GM03348 (cell line): ENCODE measurements around the gene SNAPC4.

Source experiments
- DNase-seq: peaks from one replicate; pipeline ENCODE4 v3.0.0; 2012; ENCODE audit warnings: low spot score

The SNAPC4 gene

DNA sequence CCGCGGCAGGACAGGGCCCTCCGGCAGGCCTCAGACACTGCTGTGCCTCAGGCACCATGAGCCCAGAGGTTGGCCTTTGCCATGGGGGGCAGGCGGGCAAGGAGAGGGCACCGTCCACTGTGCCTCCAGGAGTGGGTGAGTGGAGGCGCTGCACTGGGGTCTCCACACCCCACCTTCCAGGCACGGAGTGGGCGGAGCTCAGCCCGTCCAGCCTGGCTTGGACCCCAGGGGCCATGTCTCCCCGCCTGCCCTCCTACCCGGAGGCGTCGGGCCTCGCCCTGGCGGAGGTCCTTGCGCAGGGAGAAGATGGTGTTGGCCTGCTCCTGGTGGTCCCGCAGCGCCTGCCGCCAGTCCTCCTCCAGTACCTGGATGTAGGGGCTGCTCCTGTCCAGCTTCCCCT is 29.9 kb downstream of the SNAPC4 start:
- DNase-seq = no peak

DNA sequence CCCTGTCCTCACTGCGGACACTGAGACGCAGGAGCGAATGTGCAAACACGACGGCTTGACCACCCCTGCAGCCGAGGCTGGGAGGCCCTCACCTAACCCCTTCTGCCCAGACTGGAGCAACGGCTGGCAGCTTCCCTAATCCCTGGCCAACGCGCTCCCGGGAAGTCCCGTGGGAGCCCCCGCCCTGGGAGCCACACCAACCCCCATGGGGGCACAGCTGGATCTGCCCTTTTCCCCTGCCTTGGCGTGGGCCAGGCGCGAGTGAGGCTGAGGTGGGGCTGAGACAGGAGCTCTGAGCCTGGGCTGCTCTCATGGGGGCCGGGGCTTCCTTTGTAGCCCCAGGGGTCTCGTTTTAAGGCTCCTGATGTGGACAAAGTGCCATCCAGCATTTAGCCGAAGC is 31.8 kb downstream of the SNAPC4 start:
- no peak for DNase-seq

DNA sequence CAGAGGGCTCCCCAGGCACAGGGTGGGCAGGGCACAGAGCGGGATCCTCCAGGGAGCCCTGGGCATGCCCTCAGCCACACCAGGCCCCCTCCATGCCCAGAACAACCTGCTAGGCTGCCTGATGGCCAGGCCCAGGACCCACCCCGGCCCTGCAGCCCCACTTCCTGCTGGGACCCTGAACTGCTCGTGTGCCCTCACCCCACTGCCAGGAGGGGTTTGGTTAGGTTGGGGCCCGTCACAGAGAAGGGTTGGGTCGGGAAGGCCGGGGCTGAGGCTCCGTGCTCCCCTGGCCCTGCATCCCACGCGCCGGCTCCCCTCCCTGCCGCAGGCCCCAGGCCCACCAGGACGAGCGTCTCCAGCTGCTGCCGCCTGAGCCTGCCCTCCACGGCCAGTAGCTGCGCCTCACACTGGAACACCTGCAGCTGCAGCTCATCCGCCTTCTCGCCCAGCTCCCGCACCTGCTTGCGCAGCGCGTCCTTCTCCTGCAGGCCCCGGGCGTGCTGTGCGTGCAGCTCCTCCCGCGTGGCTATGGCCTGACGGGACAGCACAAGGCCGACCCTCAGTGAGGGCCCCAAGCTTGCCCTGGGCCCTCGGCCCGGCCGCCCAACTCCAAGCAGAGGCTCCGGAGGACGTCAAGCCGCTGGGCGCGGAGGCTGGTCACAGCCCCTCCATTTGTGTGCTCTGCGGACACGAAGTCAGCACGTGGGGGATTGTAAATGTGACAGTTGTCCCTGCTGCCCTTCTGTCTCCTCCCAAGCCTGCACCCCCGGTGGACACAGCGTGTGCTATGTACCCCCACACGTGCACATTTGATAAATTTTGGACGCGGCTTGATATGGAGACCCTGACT is 32.4 kb downstream of the SNAPC4 start:
- no peak for DNase-seq

DNA sequence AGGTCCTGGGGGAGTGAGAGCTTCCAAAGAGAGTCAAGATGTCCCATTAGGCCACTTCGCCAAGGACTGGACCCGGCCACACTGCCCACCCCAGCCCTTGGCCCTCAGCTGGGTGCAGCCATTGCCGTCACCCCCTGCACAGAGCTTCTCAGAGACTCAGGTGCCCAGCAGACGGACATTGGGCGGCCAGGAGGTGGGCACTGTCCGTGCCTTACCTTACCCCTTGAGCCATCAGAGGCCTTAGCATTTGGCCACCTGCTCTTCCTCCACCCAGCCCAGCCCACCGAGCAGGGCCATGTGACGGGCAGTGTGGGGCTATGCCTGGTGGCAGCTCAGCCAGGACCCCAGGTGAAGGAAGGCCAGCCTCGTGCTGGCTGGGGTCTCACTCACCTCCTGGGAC is 33.1 kb downstream of the SNAPC4 start:
- DNase-seq = no peak

DNA sequence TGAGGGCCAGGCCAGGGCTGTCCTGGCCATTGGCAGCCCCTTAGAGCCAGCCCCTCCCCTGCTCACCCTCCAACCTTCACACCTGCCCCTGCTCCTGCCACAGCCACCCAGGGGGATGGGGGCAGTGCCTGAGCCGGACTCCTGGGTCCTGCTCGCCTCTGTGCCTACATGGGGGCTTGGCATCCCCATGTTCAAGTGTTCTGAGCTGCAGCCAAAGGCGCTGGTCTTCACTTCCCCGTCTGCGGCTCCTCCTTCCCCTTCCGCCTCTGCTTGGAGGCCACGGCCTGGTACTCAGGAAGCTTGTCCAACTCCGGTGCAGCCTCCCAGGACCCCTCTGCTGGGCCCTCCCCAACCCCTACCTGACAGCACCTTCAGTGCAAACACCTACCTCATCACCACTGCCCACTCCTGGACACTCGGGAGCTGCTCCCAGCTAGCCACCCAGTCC is 34.2 kb downstream of the SNAPC4 start:
- DNase-seq = no peak

DNA sequence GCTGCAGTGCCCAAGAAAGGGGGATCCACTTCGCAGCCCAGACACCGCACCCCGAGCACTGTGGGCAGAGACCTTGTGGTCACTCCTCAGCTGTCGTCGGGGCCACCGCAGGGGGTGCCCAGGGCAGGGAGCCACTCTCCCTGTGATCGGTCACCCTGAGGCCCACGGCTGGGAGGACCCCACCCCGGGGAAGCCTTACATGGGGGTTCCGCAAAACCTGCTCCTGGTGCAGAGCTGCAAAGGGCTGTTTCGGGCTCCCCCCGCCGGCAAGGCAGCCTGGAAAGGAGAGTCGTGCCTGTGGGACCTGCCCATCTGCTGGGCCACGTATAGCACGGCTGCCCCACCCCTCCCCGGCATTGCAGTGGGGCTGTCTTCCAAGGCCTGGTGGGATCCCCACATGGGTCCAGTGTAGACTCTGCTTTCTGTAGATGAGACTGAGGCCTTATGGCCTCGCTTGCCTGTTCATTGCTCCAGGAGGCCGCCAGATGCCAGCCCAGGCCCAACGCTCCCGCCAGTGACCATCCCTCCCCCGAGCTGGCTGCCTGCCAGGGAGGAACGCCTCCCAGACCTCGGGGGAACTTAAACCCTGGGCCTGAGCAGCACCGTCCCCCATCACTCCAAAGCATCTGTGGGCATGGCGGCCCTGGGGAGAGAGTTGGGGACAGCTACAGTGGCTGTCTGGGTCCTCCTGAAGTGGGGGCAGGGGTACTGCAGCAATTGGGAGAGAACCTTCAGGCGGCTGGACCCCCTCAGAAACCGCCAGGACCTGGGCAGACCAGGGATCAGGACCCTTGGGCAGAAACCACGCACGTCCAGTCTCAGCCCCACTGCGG is 34.8 kb downstream of the SNAPC4 start:
- DNase-seq = no peak

DNA sequence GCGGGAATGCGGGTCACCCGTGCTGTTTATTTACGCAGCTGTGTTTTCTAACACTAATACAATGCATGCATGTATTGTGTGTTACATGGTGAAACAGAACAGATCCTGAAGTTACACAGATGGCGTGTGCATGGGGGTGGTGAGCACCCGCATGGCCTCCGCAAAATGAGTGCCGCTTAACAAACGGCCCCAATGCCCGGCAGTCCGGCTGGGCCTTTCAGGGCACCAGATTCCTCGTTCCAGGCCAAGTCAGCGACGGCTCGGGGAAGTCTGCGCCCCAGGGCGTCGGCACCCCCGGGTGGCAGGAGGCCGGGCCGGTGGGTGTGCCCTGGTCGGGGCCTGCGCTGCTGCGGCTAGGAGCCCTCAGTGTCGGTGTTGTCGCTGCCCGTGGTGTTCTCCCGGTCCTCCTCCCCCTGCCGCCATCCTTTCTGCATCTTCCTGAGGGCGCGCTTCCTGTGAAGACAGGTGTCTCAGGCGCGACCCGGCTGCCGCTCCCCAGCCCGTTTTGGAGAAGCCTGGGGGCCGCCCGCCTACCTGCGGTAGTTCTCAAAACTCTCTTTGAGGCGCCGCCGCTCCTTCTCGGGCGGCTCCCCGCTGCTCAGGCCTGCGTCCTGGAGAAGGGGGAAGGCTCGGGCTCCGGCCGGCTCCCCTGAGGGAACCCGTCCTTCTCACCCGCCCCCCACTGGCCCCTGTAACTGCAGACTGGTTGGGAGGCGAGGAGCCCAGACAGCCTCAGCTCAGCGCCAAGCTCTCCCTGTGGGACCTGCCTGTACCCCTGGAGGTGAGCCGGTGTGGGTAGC is 35.8 kb downstream of the SNAPC4 start:
- DNase-seq = no peak

DNA sequence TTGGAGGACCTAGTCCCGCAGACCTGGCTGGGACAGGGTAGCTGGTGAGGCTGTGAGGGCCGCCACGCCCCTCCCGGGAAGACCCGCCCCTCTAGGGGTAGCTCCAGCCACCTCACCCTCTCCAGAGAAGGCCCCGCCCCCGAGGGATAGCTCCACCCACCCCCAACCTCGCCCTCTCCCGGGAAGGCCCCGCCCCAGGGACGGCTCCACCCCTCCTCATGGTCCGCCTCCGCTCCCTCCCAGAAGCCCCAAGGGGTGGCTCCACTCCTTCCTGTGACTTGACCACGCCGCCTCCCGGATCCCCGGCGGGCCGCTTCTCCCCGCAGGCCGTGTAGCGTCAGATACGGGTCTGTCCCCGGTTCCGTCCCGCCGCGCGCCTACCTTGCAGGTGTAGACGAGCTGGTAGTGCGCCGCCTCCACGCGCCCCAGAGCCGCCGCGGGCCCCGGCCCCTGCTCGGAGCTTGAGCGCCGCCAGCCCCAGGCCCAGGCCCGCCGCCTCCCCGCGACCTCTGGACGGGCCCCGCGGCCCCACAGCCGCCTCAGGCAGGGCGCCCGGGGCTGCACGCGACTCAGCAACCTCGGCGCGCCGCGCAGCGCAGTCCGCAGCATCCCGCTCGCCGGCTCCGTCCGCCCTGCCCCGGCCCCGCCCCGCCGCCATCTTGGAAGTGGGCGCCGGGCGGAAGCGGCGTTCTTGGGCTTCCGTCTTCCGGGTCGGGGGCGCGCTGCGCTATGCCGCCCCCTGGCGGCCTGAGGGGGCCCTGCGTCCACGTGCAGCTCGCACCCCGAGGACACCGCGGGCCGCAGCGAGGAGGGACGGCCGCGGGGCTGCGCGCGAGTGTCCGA is 36.6 kb downstream of the SNAPC4 start, which contains the start of gene DNLZ:
TSS of gene DNLZ (minus strand) at position 639 of the 843 bp plus-strand sequence. CDS start at position 609, 30 bp downstream.
- DNase-seq = peak; percentile 100

DNA sequence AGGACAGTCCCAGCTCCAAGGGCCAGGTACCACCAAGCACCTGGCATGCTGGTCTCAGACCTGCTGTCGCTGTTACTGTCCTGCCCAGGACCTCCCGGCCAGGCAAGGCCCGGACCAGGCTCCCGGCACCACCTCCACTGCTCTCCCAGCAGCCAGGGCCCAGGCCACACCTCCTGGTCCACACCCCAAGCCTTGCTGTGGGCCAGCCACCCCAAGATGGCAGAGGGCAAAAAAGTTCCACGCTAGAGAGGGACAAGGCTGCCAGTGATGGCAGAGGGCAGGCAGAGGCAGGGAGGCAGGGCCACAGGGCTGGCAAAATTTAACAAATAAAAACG is 37.6 kb downstream of the SNAPC4 start:
- DNase-seq = no peak

DNA sequence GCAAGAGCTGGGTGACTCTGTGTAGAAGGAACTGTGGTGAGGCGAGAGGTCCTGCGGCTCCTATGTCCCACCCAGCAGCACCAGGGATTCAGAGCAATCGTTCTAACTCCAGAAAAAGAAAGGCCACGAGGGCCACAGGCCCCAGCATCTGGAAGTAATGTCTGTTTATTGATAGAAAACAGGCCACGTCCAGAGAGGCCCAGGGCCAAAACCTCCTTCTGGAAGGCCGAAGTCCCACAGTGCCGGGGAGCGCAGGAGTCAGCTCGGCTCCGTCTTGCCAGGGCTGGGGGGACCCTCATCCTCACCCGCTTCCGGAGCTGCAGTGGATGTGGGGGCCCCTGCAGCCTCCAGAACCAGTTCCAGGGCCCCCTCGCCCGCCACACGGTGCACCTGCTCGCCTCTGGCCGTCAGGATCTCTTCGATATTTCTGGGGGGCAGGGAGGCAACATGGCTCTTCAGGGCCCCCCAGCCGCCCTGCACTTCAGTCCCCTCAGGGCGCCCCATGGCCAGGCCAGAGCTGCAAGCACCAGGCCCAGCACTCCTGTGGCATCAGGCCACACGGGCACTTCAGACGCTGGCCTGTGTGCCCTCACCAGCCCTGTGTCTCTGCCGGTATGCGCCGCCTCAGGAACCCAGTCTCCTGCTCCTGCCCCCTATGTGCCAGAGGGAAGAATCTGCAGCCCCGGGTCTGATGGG is 38.1 kb downstream of the SNAPC4 start:
- no peak for DNase-seq

DNA sequence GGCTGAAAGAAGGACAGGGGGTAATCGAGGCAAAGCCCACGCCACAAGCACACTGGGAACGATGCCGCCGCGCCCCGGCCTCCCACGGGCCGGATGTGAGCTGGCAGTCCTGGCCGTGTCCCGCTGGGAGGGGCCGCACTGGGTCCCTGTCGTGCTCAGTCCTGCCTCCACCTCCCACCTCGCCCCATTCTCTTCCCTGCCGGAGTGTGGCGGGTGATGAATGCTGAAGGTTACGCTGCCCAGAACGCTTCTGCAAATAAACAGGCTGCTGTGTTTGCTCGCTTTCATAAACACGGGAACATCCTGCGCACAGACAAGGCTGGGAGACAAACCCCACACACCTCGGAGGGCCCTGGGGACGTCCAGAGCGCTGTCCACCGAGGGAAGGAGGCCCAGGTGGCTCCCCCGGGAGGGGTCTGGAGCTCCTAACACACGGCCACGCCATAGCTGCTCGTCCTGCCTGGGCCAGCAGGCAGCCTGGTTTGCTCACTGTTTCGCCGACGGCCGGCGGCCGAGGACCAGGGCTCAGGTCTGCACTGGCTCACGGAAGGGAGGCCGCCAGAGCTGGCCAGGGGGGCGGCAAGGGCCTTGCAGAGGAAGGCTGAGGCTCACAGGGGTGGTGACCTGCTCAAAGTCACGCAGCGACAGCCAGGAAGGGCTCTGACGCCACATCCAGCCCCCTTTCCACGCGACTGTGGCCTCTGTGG is 38.8 kb downstream of the SNAPC4 start:
- peak; percentile 43 for DNase-seq

DNA sequence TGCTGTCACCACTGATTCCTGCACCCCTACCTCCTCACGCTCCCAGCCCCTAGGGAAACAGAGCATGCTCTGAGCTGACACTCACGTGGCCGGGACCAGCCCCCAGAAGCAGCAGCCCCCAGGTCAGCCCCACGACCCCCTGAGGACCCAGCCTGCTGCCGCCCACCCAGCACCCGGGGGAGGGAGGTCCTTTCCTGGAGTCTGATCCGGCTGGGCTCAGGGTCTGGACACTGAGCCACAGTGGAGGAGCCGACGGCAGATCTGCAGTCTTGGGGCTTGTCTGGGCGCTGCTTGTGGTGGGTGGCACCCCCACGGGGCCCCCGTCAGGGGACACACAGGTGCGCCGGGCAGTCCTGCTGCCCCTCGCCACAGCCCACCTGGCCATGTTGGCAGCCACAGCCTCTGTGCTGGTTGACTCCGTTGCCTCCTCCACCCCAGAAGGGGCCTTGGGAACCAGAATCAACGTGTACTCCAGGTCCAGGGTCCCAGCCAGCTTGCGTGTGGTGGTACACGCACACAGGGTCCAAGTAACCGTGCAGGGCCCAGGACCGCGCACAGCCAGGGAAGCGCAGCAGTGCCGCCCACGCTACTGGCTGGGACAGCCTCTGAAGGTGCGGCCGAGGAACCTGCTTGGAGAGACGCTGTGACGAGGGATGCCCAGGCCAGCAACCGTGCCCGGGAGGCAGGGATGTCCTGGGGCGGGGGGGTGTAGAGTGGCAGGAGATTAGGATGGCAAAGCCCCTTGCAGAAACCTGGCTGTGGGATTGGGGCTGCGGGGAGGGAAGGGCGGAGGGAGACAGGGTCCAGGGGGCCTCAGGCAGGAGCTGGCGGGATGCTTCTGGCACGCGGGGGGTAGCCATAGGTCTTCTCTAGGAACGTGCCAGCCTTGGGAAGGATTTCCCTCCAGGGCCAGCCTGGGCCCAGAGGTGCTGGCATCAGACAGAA is 39.9 kb downstream of the SNAPC4 start:
- no peak for DNase-seq

DNA sequence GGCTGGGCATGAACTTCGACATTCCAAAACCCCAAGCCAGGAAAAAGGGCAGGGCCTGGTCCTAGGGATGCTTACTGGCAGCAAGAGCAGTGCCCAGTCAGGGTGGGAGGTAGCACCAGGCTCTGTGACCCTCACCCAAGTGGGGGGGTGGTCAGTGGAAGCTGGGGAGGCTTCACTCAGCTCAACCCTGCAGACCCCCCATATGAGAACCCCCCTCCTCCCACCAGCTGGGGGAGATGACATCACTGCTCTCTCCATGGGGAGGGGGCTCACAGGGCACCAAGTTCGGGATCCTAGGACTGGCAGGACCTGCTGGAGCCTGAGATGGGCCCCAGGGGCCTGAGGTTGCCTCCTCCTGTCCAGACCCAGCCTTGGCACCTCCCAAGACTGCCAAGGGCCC is 41.1 kb downstream of the SNAPC4 start:
- no peak for DNase-seq

DNA sequence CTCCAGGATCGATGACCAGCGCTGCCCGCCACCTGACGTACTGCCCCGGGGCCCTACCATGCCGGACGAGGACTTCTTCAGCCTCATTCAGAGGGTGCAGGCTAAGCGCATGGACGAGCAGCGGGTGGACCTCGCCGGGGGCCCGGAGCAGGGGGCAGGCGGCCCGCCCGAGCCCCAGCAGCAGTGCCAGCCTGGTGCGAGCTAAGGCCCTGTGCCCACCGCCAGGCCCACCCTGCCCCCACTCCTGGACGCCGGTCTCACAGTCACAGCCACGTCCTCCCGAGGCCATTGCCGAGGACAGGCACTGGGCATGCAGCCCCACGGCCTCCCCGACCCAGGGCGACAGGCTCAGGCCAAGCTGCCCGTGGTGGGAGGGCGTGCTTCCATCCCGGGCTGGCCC is 42.0 kb downstream of the SNAPC4 start:
- no peak for DNase-seq

DNA sequence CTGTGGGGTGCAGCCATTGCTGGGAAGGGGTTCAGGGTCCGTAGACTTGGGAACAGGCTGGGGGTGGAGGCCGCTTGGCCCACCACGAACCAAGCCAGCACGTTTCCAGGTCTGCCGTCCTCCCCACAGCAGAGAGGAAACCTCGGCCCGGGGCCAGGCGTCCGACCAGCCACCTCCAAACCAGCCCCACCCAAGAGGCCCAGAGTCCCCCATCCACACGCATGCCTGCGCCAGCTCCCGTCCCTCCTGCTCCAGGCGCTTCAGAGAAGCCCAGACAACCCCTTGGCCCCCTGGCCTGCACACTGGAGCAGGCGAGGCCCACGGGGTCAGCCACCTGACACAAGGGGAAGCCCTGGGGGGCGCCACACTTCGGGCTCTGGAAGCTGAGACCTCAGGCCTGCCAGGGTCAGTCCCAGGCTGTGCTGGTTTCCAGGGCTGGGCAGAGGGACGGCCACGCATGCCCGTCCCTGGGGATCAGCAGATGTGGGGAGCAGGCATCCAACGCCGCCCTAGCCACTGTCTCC is 42.7 kb downstream of the SNAPC4 start:
- no peak for DNase-seq

DNA sequence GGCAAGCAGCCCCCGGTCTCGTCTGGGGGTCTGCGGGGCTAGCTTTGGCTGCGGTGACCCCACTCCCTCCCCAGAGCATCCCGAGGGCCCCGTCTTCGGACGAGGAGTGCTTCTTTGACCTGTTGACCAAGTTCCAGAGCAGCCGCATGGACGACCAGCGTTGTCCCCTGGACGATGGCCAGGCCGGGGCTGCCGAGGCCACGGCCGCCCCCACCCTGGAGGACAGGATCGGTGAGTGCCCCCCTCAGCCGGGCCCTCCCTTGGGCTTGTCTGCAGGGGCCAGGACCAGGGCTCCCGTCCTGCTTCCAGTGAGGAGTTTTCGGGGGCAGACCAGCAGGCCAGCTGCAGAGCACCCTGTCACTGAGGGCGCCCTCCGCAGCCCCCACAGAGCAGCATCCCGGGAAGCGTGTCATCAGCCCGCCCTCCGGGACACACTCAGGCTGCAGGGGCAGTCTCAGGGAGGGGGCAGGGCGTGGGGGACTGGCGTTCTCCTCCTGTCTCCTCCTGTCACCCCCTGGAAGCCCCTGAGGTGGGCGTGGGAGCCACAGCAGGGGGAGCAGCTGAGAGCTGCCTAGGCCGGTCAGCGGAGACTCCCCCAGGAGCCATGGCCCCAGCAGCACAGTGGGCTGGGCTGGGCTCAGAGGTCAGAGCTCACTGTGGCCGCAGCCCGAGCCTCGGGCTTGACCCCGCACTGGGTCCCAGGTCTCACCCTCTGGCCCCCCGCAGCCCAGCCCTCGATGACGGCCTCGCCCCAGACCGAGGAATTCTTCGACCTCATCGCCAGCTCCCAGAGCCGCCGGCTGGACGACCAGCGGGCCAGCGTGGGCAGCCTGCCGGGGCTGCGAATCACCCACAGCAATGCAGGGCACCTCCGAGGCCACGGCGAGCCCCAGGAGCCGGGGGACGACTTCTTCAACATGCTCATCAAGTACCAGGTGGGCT is 44.1 kb downstream of the SNAPC4 start:
- no peak for DNase-seq

DNA sequence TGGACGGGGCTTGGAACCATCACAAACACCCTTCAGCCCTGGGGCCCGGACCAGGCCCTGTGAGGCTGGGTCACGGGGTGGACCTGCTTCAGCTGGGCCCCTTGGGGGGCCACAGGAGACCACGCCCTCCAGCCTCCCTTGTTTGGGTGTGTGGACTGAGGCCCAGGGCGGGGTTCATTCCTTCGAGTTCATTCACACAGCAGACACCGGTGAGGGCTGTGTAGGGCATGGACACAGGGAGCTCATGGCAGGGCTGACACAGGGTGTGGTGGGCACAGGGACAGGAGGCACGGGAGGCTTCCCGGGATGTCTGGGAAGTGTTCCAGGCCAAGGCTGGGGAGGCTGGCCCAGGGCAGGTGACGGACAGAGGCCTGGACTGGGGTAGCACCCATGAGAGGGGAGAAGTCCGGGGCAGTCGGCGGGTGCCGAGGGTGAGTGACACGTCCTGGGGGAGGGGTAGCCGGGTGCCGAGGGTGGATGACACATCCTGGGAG is 45.3 kb downstream of the SNAPC4 start:
- peak; percentile 69 for DNase-seq
